ENCODE data around the gene HMGCR. TPM values are rescaled to one million over a fixed set of nuclear protein-coding genes. Genes with fewer than 3 reads are reported as not detected.

HMGCR gene
- total RNA-seq, 2 experiments from 2014 or later = 42.6 to 124 TPM

DNA sequence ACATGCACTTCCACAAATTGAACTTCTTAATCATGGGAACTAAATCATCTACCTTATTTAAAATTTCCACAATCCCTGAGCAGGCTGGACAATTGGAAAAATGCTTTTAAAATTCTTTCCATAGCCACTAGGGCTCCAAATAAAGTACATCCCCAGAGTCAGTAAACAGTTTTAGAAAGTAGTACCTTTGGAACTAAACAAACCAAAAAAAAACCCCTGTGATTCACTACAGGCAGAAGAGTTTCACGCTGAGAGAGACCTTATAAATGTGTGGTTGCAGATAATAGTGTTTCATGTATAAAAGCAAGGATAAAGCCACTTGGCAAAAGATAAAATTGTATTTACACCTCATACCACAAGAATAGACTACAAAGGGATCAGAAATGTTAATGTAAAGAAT is 11.8 kb upstream of the HMGCR start:
- H3K4me1 ChIP-seq (ENCODE audit: insufficient read depth, low read length, poor library complexity, severe bottlenecking) = no peaks in the 10 kb centered on the region
- no peaks in the 10 kb centered on the region for H3K79me2 ChIP-seq (ENCODE audit: insufficient read depth, low read depth, low read length)
- no peak overlapping the region for H2AFZ ChIP-seq (ENCODE audit: low read length)
- H3K9me2 ChIP-seq (ENCODE audit: insufficient read depth, low read length) = no peaks in the 10 kb centered on the region
- H3K27ac ChIP-seq (ENCODE audit: low read depth, low read length, poor library complexity, severe bottlenecking) = no peak overlapping the region
- no peaks in the 10 kb centered on the region for H3K36me3 ChIP-seq (ENCODE audit: insufficient read depth, low read length)
- POLR2A ChIA-PET = no interaction called here
- CTCF ChIA-PET (ENCODE audit: unreplicated experiment) = no interaction called here
- no peak overlapping the region for H3K4me2 ChIP-seq (ENCODE audit: low read length)
- DNase-seq (ENCODE audit: low spot score) = no peak
- no TSS peak for BruUV-seq (replicated peaks)
- intact Hi-C loops (cut with micrococcal nuclease; ENCODE audit: unreplicated experiment) = no loop called here
- no peaks in the 10 kb centered on the region for H3K9me3 ChIP-seq (ENCODE audit: low read length)
- no peaks in the 10 kb centered on the region for H4K20me1 ChIP-seq (ENCODE audit: insufficient read depth, low read length)
- H3K4me3 ChIP-seq (ENCODE audit: low read depth, low read length, poor library complexity, severe bottlenecking) = no peak overlapping the region
- TF ChIP-seq EZH2phosphoT487 (IDR thresholded peaks at IDR 0.05; ENCODE audit: borderline replicate concordance, low read depth, low read length) (no peak), CTCF (conservative IDR thresholded peaks at IDR 0.05; ENCODE audit: low read length) (no peak)

DNA sequence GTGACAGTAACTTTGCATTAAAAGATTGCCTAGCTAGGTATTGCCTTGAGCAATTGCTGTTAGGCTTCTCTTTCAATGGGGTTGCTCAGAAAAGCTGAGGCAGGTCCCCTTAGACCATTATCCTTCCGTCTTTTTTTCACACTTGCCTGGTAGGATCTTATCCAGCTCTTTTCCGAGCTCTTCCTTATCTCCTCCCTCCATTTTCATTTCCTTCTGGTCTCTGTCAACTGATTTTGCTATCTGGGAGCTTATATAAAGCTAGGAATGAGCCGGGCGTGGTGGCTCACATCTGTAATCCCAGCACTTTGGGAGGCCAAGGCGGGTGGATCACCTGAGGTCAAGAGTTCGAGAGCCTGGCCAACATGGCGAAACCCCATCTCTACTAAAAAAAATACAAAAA is 6.6 kb upstream of the HMGCR start:
- no TSS peak for BruUV-seq (replicated peaks)
- intact Hi-C loops (cut with micrococcal nuclease; ENCODE audit: unreplicated experiment) = no loop called here
- POLR2A ChIA-PET = interaction anchor here (0.9 to 3.2 kb wide), 3 partner anchors 10 to 22 kb away, joined by 3 to 22 read pairs (median 3); no protein-coding TSS in a partner anchor

More for the DNA sequence above, 6.6 kb upstream of the HMGCR start:
- Histone ChIP-seq H3K4me1 (ENCODE audit: insufficient read depth, low read length, poor library complexity, severe bottlenecking) (no peaks in the 10 kb centered on the region), H3K27ac (ENCODE audit: low read depth, low read length, poor library complexity, severe bottlenecking) (no peak overlapping the region), H3K9me2 (ENCODE audit: insufficient read depth, low read length) (no peaks in the 10 kb centered on the region), H3K9me3 (ENCODE audit: low read length) (no peaks in the 10 kb centered on the region), H2AFZ (ENCODE audit: low read length) (no peak overlapping the region), H3K36me3 (ENCODE audit: insufficient read depth, low read length) (no peaks in the 10 kb centered on the region), H3K4me2 (ENCODE audit: low read length) (no peak overlapping the region), H4K20me1 (ENCODE audit: insufficient read depth, low read length) (no peaks in the 10 kb centered on the region), H3K79me2 (ENCODE audit: insufficient read depth, low read depth, low read length) (no peaks in the 10 kb centered on the region), H3K4me3 (ENCODE audit: low read depth, low read length, poor library complexity, severe bottlenecking) (no peak overlapping the region)
- TF ChIP-seq EZH2phosphoT487 (IDR thresholded peaks at IDR 0.05; ENCODE audit: borderline replicate concordance, low read depth, low read length) = no peak
- TF ChIP-seq CTCF (conservative IDR thresholded peaks at IDR 0.05; ENCODE audit: low read length) = no peak
- CTCF ChIA-PET (ENCODE audit: unreplicated experiment) = no interaction called here
- no peak for DNase-seq (ENCODE audit: low spot score)
